ENCODE measurements around the gene CCDC116. TPM values are rescaled to one million over a fixed set of nuclear protein-coding genes. Genes with fewer than 3 reads are reported as not detected.
"Not testable (repeated sequence)": the region's sequence is repeated elsewhere in the genome, so short reads cannot be mapped to it uniquely, and the experiment has no call there.

Gene CCDC116
- total RNA-seq, 4 donors from 2014 or later, result 0.27 to 15.7 TPM; not detected in 2

DNA sequence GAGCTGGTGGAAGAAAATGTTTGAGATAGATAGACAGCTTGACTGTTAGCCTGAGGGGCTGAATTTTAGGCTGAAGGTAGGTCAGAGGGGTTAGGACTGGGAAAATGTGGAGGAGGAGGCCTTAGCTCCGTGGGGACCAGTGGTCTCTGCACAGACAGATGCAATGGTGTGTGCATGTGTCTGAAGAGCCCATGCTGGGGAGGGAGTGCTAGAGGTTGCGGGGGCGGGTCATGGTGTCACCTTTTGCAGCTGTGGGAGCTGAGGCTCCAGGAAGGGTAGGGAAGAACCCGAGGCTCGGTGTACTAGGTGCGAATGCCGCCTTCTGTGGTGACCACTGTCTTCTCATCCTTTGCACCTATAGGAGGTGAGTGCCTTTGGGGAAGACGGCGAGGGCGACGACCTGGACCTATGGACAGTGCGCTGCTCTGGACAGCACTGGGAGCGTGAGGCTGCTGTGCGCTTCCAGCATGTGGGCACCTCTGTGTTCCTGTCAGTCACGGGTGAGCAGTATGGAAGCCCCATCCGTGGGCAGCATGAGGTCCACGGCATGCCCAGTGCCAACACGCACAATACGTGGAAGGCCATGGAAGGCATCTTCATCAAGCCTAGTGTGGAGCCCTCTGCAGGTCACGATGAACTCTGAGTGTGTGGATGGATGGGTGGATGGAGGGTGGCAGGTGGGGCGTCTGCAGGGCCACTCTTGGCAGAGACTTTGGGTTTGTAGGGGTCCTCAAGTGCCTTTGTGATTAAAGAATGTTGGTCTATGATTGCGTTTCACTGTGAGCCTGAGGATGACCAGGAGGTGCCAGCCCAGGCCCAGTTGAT is 11.2 kb downstream of the CCDC116 start:
- peak overlapping the region in 1 of 4 donors; percentile 81 for H3K4me3 ChIP-seq
- TF ChIP-seq POLR2A (IDR thresholded peaks at IDR 0.05), result no peak
- 80 to 86% methylated on average over 7 to 22 of the region's 22 CpGs for WGBS, 2 donors (ENCODE audit: low coverage in 1 of 2)

GRCh38 chr22:21645513-21645912 is 13.0 kb downstream of the CCDC116 start:
- intact Hi-C loops (cut with DNase I; ENCODE audit: low total_unique reads); H3K4me3 ChIP-seq; H3K36me3 ChIP-seq; H3K27me3 ChIP-seq; DNase-seq; H3K9me3 ChIP-seq; H3K27ac ChIP-seq; in situ Hi-C loops (cut with MboI; ENCODE audit: low pct_ligation_motif_present in 1 of 4, low pct_unique_long_range_greater_than_20kb in 1 of 4, low sequenced_read_pairs in 3 of 4): not testable (repeated sequence)
- 91 to 100% methylated on average over 1 to 6 of the region's 6 CpGs for WGBS, 2 donors (ENCODE audit: low coverage in 1 of 2)
- H3K4me1 ChIP-seq, result peaks cover 4 to 24% (median 21%) of the 10 kb centered on the region in 4 donors

More for the DNA sequence above, 11.2 kb downstream of the CCDC116 start:
- no peak for DNase-seq
- Histone ChIP-seq H3K27me3 (no peaks in the 10 kb centered on the region), H3K36me3 (no peaks in the 10 kb centered on the region), H3K27ac (no peak overlapping the region), H3K4me1 (peaks cover 4 to 24% (median 21%) of the 10 kb centered on the region in 4 donors), H3K9me3 (no peaks in the 10 kb centered on the region)
- intact Hi-C loops (cut with DNase I; ENCODE audit: low total_unique reads), result no loop called here
- in situ Hi-C loops (cut with MboI; ENCODE audit: low pct_ligation_motif_present in 1 of 4, low pct_unique_long_range_greater_than_20kb in 1 of 4, low sequenced_read_pairs in 3 of 4), result no loop called here

GRCh38 chr22:21646608-21647590 is 14.3 kb downstream of the CCDC116 start:
- Histone ChIP-seq H3K27me3 (no peaks in the 10 kb centered on the region), H3K4me3 (no peak overlapping the region), H3K9me3 (no peaks in the 10 kb centered on the region), H3K36me3 (no peaks in the 10 kb centered on the region), H3K4me1 (peaks cover 12 to 28% (median 19%) of the 10 kb centered on the region in 4 donors), H3K27ac (no peak overlapping the region)
- intact Hi-C loops (cut with DNase I; ENCODE audit: low total_unique reads) (no loop called here), in situ Hi-C loops (cut with MboI; ENCODE audit: low pct_ligation_motif_present in 1 of 4, low pct_unique_long_range_greater_than_20kb in 1 of 4, low sequenced_read_pairs in 3 of 4) (no loop called here)
- TF ChIP-seq, protein P1, sequence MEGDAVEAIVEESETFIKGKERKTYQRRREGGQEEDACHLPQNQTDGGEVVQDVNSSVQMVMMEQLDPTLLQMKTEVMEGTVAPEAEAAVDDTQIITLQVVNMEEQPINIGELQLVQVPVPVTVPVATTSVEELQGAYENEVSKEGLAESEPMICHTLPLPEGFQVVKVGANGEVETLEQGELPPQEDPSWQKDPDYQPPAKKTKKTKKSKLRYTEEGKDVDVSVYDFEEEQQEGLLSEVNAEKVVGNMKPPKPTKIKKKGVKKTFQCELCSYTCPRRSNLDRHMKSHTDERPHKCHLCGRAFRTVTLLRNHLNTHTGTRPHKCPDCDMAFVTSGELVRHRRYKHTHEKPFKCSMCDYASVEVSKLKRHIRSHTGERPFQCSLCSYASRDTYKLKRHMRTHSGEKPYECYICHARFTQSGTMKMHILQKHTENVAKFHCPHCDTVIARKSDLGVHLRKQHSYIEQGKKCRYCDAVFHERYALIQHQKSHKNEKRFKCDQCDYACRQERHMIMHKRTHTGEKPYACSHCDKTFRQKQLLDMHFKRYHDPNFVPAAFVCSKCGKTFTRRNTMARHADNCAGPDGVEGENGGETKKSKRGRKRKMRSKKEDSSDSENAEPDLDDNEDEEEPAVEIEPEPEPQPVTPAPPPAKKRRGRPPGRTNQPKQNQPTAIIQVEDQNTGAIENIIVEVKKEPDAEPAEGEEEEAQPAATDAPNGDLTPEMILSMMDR (IDR thresholded peaks at IDR 0.05), result peak; percentile 81 to 86 (median 83)
- TF ChIP-seq POLR2A (IDR thresholded peaks at IDR 0.05), result no peak
- WGBS, 2 donors (ENCODE audit: low coverage in 1 of 2), result 44% methylated on average over 14 of the region's 14 CpGs; no CpG with 5 or more reads in 1 of the 2 donors
- DNase-seq, result peak; percentile 86

GRCh38 chr22:21650280-21650679 is 17.7 kb downstream of the CCDC116 start:
- Histone ChIP-seq H3K4me3 (no peak overlapping the region), H3K9me3 (no peaks in the 10 kb centered on the region), H3K27ac (no peak overlapping the region), H3K36me3 (no peaks in the 10 kb centered on the region), H3K27me3 (no peaks in the 10 kb centered on the region), H3K4me1 (peaks cover 13 to 23% (median 15%) of the 10 kb centered on the region in 4 donors)
- WGBS, 2 donors (ENCODE audit: low coverage in 1 of 2), result 96% methylated on average over 7 of the region's 7 CpGs; no CpG with 5 or more reads in 1 of the 2 donors
- DNase-seq, result no peak
- TF ChIP-seq, protein P1 (IDR thresholded peaks at IDR 0.05), result no peak
- TF ChIP-seq POLR2A (IDR thresholded peaks at IDR 0.05), result no peak
- no peak for TF ChIP-seq EP300 (IDR thresholded peaks at IDR 0.05; ENCODE audit: low read depth)
- no peak for TF ChIP-seq POLR2AphosphoS5 (IDR thresholded peaks at IDR 0.05)
- in situ Hi-C loops (cut with MboI; ENCODE audit: low pct_ligation_motif_present in 1 of 4, low pct_unique_long_range_greater_than_20kb in 1 of 4, low sequenced_read_pairs in 3 of 4), result loop anchor here in 1 of 4 donors (5.0 kb wide), 1 partner anchor 52 kb away; no protein-coding TSS in a partner anchor
- intact Hi-C loops (cut with DNase I; ENCODE audit: low total_unique reads), result loop anchor here (5.0 kb wide), 1 partner anchor 957 kb away; no protein-coding TSS in a partner anchor
